ENCODE data around the gene PXDN.

DNA sequence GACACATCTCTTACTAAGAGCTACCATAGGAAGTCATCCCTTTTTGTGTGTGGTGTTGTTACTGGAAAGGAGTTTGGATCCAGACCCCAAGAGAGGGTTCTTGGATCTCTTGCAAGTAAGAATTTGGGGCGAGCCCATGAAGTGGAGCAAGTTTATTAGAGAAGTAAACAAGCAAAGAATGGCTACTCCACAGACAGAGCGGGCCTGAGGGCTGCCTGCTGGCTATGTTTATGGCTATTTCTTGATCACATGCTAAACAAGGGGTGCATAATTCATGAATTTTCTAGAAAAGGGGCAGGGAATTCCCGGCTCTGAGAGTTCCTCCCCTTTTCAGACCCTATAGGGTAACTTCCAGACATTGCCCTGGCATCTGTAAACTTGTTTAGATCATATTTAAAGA is 30.6 kb upstream of the PXDN start:
- TF ChIP-seq CTCF (IDR thresholded peaks at IDR 0.05) (no peak), POLR2A (IDR thresholded peaks at IDR 0.05) (no peak)

Measured in esophagus squamous epithelium (tissue), 4 donors.